GM19023 (cell line): Measurements from ENCODE around the gene HDAC5.
"Not testable (repeated sequence)": the region's sequence is repeated elsewhere in the genome, so short reads cannot be mapped to it uniquely, and the experiment has no call there.

Experiments used
- ATAC-seq: cut with Tn5 transposase; IDR thresholded peaks from one replicate; pipeline ENCODE4 v1.9.1; 2021; ENCODE audit warnings: mild to moderate bottlenecking, moderate library complexity; ENCODE audit not compliant: unreplicated experiment

The HDAC5 gene

DNA sequence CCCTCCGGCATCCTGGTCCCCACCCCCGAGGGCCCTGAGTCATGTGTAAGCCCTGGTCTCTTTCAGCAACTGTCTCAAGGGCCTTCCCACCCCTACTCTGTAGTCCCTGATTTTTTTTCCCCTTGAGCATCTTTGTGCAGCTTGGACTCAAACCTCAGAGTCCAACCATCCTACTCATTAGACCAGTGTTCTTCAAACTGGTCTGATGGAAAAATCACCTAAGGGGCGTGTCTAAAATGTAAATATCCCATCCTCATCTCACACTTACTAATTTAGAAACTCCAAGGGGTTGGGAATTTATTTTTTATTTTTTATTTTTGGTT is 52.3 kb downstream of the HDAC5 start:
- ATAC-seq = no peak

DNA sequence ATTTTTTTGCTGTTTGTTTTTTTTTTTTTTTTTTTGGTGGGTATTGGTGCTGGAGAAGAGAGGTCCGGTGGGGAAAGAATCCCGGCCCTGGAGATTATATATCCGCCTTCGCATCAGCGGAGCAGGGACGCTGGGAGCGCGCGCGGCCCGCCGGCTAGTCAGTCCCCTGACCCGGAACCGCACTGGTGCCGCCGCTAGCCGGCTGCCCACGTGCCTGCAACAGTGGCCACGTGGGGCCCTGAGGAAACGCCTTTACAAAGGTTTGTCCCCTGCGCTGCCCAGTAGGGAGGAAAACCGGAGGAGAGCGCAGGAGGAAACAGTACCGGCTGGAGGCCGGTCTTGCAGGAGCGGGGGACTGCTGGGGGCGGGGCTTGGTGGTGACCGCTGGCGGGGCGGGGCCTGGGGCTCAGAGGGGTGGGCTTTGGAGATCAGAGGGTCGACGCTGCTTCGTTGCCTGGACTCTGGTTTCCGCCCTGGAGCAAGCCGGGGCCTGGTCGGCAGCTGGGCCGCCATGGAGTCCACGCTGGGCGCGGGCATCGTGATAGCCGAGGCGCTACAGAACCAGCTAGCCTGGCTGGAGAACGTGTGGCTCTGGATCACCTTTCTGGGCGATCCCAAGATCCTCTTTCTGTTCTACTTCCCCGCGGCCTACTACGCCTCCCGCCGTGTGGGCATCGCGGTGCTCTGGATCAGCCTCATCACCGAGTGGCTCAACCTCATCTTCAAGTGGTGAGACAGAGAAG is 52.8 kb downstream of the HDAC5 start, which contains the start of gene G6PC3:
Gene G6PC3 (plus strand): TSS at position 281 of the 743 bp plus-strand sequence. CDS start 231 bp downstream, at position 512.
- peak; percentile 71 for ATAC-seq

DNA sequence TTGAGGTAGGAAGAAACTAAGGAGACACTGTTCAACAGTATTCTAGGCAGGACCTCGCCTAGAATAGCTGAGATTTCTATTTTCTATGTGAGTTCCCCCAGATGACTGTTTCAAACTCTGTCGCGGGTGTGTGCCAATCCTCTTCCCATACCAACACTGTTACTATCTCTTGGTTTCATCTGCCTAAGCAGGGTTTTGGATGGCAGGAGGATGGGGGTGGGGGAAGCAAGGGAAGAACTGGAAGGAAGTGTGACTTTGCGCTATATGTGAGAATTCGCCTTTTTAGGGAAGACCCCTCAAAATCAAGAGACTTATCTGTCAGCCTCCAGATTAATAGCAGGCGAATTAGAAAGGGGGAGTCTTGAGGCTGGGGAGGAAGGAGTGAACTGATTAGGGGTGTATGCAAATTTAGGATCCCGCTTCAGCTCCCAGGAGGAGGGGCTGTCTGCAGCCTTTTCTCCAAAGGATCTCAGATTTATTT is 53.4 kb downstream of the HDAC5 start:
- no peak for ATAC-seq

DNA sequence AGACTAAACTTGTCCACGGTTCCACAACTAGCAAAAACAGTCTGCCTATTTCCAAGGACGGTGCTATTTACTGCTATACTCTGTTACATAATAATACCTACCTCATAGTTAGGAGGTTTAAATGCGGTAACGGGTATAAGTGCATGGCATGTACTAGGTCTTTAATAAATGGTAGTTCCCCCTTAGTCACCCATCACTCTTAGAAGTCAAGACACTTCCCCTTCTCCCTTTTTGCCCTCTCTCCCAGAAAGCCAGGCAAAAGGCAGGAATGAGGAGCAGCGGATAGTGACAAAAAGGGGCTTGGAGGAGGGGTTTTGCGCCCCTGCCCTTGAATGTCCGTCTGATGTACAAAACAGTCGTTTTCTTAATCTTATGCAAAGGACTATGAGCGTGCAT is 55.9 kb downstream of the HDAC5 start:
- no peak for ATAC-seq

DNA sequence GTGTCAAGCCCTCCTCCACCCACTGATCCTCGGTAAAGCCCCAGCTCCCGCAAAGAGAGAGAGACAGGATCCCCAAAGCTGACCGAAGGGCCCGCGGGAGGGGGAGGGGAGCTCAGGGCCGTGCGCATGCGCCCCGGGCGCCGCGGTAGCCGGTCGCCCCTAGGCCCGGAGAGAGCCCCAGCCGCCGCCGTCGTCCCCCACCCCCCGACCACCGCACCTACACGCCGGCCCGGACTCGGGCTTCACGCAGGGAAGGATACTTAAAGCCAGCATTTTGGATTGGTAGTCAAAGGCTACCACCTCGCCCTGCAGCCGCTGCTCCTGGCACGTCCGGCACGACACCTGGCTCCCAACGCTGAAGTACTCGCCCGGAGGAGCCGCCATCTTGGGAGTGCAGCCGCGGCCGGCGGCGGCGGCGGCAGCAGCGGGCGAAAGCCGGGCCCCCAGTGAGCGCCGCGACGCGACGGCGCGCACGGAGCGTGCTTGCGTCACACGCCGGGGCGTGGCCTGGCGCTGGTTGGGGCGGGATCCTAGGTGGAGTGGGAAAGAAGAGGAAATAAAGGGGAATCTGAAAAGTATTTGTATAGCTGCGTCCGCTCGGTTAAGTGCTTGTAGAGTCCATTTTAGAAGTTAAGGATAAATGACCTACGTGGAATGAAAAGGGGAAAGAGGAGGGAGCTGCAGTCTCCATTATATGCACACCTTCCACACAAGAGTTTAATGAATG is 57.1 kb downstream of the HDAC5 start, which contains the start of gene LSM12:
Gene LSM12 (minus strand): TSS at position 468 of the 727 bp plus-strand sequence. CDS start 84 bp downstream, at position 384.
- peak; percentile 48 for ATAC-seq

DNA sequence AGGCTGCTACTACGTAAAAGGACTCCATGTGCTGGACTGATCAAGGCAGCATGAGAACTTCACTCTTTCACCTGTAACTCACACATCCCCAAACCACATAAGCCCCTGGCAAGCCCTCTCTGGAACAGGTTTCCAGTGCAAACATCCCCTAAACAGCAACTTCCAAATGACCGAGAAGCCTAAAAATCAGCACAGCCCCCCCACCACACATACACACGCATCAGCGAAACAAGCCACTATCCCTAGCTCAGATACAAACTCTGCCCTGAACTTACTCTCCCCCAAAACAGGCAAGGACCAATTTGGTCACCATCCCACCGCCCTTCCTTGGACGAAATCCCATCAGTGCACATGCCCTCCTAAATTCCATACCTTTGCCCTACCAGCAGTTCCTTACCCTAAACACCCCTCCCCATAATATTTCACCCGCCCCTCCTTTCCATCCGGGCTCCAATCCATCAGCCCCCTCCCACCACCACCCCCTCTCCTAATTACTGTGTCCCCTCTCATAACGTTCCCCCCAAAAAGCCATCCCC is 57.7 kb downstream of the HDAC5 start:
- ATAC-seq = no peak

DNA sequence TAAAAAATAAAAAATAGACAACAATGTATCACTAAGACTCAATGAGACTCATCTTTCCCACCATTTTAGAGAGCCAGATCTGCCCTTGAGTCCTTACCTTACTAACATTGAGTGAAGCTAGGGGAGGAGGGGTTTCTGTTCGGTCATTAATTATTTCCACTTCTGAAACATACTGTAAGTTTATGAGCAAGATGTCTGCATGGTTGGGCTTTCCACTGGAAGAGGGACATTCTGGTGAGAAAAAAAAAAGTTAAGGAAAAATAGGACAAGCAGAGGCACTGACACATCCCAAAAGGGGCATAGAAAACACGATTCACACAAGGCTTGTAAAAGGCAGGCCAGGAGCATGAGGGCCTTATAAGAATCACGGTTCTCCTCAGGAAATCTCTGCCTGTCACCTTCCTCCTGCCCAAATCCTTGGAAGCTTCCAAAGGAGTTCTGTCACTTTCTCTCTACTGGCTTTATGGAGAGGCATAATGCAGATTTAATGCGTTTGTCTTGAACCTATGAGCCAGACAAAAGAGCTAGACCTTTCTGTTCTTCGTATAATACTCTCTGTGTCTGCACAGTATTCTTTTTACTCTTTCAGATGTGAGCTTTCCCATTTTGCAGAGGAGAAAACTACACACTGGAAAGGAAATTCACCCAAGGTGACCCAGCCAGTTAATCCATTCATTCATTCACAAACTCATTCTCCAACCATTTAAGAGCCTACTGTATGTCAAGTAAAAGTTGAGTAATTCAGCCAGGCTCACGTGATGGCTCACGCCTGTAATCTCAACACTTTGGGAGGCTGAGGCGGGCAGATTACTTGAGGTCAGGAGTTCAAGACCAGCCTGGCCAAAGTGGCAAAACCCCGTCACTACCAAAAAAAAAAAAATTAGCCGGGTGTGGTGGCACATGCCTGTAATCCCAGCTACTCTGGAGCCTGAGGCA is 59.5 kb downstream of the HDAC5 start:
- no peak for ATAC-seq

DNA sequence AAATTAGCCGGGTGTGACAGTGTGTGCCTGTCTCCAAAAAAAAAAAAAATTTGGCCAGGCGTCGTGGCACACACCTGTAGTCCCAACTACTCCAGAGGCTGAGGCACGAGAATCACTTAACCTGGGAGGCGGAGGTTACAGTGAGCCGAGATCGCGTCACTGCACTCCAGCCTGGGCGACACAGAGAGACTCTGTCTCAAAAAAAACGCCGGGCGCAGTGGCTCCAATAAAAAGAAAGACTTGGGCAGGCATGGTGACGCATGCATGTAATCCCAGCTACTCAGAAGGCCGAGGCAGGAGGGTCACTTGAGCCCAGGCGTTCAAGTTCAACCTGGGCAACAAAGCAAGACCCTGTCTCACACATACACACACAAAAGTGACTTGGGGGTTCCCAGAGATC is 60.6 kb downstream of the HDAC5 start:
- no peak for ATAC-seq

DNA sequence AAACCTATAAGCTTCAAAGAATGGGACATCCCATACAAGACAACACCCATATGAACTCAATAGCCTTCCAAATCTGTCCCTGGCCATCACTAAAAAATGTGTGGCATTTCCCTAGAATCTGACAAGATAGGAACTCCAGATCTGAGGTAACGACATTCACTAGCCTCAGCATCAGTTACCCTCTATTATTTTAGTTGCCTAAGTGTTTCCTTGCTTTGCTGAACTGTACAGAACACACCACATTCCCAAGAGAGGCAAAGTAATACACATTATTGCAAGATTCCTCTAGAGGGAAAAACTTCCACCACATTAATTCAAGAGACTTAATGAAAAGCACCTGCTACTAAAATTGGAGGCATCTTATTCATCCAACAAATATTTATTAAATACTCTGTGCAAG is 62.0 kb downstream of the HDAC5 start:
- ATAC-seq = no peak

DNA sequence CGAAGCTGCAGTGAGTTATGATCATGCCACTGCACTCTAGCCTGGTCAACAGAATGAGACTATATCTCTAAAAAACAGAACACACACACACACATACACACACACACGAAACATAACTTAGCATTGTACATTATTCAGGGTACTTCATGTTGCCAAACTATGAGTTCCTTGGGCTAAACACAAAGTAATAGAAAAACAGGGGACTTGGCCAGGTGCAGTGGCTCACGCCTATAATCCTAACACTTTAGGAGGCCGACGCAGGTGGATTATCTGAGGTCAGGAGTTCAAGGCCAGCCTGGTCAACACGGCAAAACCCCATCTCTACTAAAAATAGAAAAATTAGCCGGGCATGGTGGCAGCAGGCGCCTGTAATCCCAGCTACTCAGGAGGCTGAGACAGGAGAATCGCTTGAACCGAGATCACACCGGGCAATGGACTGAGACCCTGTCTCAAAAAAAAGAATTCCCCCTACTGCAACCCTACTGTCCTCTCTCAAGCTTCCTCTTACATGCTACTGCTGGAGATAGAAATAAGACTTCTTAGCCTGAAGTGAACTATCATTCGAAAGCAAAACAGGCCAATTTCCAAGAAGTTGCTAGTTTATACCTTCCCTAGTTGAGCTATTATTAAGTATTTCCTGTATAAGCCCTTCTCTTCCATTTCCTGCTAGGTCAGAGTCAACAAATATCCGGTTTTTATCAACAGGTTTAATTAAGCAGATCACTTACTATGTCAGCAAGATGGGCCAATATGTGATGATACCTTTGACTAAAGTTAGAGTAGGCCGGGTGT is 64.1 kb downstream of the HDAC5 start:
- ATAC-seq = no peak

DNA sequence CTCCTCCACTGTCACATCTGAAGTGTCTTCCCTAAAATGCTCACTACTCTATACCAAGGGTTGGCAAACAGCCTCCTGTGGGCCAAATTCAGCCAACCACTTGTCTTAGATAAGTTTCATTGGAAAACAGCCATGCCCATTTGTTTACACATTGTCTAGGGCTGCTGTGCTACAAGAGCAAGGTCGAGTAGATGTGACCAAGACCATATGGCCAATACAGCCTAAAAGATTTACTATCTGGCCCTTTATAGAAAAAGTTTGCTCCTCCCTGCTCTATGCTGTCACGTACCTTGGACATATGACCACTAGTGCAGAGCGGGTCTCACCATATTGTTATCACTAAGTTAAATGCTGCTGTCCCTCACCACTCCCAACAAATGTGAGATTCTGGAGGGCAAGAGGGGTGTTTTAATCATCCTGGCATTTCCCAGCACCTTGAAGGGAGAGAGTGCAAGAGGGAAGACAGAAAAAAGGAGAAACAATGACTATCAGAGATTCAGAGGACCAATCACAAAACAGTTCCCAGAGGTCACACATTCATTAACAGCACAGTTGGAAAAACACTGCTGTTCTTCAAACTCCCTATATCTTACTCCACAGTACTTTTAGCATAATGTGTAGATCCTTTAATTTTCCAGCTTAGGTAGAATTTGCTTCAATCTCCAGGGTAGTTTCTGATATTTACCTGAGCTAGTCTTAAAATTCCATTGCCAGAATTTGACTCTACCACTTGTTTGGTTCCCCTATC is 70.1 kb downstream of the HDAC5 start:
- ATAC-seq = no peak

DNA sequence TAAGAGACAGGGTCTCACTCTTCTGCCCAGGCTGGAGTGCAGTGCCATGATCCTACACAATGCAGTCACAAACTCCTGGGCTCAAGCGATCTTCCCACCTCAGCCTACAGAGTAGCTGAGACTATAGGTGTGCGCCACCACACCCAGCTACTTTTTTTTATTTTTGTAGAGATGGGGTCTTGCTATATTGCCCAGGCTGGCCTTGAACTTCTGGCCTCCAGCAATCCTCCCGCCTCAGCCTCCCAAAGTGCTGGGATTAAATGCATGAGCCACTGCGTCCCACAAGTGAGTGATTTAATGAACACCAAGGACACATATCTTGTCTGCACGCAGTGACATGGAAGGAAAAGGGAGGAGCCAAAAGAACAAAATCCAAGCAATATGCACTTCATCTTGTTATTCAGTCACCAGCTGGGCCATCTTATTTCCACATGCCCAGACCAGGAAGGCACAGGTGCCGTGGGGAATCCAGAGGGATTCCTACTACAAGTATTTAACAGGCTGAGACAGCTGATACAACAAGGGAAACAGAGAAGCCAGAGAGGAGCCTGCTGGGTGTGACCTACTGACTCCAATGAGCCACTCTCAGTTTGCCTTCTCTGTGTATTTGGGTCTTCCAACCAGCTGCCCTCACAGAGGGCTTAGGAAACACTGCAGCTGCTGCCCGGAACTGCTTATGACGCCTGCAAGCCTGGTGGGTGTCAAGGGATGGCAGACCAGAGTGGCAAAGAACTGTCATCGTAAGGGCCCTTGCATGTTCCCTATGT is 74.0 kb downstream of the HDAC5 start:
- no peak for ATAC-seq

DNA sequence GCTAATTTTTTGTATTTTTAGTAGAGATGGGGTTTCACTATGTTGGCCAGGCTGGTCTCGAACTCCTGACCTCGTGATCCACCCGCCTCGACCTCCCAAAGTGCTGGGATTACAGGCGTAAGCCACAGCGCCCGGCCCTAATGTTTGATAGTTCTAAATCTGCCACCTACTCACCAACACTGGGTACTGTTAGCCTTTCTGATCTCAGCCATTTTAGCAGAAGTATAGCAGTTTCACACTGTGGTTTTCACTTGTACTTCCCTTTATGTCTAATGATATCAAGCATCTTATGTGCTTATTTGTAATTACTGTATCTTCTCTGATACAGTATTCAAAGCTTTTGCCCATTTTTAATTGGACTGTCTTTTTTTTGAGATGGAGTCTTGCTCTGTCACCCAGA is 76.5 kb downstream of the HDAC5 start:
- not testable (repeated sequence) for ATAC-seq

DNA sequence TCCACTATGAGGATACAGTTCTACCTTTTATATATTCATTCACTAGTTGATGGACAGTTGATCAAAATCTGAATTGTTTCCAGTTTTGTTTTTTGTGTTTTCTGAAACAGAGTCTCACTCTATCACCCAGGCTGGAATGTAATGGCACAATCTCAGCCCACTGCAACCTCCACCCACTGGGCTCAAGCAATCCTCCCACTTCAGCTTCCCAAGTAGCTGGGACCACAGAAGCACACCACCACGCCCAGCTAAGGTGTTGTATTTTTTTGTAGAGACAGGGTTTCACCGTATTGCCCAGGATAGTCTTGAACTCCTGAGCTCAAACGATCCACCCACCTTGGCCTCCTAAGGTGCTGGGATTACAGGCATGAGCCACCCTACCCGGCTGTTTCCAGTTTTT is 78.0 kb downstream of the HDAC5 start:
- no peak for ATAC-seq

DNA sequence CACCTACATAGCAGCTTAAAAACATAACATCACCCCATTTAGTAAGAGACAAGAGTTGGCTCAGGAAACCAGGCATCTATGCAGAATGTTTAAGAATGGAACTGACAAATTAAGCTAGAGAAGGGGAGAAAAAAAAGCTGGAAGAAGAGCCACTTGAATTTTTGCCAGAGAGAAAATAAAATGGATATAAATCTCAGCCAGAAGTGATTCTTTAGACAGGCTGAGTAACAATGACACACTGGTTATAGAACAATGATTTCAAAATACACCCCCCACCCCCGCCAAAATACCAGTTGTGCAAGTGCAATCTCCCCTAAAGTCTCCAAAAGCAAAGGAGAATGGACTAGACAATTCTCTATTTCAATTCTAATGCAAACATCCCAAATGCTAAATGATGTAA is 79.4 kb downstream of the HDAC5 start:
- no peak for ATAC-seq

DNA sequence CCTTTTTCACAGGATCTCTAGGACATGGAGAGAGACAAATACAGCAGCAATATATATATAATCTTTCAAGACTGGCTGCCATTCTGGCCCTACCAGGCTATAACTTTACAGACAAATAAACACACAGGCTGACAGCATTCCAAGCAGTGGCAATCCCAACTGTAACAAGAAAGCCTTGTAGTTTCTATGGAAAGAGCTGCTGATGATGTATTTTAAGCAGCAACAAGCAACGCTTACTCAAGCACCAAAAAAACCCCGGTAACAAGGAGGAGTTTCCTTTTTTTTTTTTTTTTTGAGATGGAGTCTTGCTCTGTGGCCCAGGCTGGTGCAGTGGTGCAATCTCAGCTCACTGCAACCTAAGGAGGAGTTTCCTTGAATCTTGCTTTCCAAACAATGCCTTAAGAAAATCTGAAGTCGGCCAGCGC is 80.2 kb downstream of the HDAC5 start:
- ATAC-seq = no peak

DNA sequence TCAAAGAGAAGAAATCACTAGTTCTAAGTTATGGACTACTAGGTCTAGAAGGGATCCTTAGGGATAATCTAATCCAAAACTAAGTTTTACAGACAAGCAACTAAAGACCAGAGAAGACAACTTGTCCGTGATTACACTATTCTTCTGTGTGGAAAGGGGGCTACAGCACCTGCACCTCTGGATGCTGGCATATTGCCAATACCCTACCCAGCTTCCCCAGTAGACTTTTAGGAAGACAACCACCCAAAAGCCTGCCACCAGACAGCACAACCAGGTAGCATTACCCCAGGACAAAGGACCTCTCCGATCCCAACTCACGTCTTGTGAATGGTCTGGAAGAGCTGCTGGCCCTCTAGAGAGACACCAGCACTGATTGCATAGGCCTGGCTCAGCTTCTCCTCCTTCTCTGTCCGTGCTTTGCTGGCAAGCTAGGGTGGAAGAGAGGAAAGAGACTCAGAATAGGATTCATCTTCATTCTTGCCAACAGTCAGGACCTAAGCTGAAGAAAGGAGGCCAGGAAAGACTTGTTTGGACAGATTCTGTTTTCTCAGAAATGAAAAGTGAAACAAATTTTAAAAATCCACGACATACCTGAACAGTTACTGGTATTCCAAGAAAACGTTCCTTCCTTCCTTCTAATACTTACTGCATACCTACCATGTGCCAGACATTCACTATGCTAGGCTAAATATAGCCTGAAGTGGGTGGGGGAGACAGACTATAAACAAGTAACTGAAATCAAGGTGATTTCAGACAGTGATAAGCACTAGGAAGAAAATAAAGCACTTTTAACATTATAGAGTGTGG is 83.4 kb downstream of the HDAC5 start:
- no peak for ATAC-seq

DNA sequence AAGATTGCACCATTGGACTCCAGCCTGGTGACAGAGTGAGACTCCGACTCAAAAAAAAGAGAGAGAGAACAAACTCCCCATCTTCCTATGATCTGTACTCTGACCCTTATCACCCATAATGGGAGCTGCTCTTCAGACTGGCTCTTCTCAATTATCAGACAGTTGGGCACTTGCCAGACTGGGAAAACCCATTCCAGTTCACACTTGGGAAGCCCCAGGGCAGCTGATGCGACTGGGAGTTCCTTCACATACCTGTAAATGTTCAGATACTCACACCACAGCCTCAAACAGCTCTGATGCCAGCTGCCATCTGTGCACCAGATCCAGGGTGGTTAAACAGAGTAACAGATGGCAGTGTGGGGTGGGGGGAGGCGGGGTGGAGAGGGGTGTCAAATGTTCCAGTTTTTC is 84.8 kb downstream of the HDAC5 start:
- ATAC-seq = no peak
